Stimulated activated CD4-positive, alpha-beta T cell treated with anti-CD3 and anti-CD28 coated beads, Interleukin-15, amount 100 ng/mL, for 24 hours (primary cell): ENCODE data around the gene C2CD3.

Source experiments
- DNase-seq: peaks from one replicate; pipeline ENCODE4 v3.0.0-alpha.2; 2020

The C2CD3 gene, protein sequence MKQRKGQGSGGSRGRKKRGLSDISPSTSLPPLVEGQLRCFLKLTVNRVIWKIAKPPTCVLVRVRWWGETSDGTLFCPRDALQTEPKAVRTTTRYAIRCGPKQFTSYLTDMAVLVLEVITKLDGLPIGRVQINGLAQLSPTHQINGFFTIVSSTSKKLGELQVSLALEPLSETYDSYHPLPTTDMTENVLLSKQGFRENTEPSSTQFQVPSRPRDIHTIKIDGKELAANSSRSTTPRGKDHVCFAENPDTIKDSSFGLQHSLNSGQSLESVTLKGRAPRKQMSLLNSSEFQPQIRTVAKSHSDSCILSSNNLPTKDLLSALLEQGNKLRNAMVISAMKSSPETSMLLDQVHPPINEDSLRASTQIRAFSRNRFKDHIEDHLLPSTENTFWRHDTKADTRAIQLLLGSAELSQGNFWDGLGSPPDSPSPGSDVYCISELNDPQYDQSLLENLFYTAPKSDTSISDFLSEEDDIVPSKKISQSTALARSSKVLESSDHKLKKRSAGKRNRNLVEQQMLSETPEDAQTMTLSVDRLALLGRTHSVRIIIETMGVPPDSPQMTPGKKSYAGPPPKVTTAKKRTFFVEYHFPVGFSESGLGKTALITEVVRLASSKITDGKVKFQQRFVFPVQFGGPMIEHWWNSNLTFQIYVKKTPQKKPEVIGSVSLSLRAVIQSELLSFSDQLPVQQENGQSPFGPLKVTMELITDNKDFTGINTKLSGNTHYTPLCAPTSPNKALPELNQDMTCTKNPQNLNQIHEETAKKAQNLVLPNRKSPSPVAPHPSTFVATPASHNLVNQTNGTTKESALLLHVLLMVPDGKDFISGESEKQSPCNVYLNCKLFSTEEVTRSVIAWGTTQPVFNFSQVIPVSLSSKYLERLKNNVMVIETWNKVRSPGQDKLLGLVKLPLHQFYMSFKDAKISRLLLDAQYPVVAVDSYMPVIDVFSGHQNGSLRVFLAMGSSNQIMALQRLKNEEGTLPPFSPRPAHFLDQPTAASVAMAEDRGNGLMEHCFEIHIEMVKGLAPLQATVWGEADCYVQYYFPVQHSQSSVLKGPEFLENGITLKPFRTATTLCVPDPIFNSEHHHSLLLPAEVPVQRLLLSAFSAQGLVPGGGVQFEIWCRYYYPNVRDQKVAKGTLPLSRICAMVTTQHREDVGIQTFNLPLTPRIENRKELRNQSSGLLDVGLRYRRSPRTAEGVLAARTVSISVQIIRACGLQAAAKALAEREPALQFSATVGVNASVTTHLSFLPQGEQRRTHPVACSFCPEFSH (N-terminal part only)

GRCh38 chr11:74170694-74171629, at the start of gene C2CD3, which contains the start of gene PPME1:
C2CD3 (minus strand) TSS chr11:74171002; CDS start chr11:74170792, 210 bp downstream.
PPME1 (plus strand) TSS chr11:74171289; CDS start chr11:74171422, 133 bp downstream.
- peak; percentile 98 for DNase-seq

DNA sequence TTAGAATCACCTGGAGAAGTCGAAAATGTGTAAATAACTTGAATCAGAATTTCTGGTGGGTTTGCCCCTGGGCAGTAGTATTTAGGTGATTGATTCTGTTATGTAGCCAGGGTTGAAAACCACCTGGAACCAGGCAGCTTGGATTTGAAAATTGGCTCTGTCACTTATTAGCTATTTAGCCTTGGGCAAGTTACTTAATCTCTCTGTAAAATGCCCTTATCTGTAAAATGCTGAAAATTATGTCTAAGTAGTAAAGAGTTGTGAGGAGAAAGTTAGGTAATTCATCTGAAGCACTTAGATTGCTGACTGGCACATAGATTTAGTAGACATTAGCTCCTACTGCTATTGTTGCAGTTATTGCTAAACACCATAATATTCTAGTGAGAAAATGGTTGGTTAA, 49.6 kb upstream of the C2CD3 start:
- no peak for DNase-seq

DNA sequence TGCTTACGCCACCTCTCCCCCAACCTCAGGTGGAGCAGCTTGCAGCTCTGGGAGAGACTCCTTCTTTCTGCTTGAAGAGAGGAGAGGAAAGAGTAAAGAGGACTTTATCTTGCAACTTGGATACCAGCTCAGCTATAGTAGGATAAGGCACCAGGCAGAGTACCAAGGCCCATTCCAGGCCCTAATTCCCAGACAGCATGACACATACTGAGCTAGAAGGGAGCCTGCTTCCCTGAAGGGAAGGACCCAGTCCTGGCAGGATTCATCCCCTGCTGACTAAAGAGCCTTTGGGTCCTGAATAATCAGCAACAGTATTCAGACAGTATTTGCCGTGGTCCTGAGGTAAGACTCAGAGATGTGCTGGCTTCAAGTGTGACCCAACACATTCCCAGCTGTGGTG, 41.7 kb upstream of the C2CD3 start:
- DNase-seq, result no peak

DNA sequence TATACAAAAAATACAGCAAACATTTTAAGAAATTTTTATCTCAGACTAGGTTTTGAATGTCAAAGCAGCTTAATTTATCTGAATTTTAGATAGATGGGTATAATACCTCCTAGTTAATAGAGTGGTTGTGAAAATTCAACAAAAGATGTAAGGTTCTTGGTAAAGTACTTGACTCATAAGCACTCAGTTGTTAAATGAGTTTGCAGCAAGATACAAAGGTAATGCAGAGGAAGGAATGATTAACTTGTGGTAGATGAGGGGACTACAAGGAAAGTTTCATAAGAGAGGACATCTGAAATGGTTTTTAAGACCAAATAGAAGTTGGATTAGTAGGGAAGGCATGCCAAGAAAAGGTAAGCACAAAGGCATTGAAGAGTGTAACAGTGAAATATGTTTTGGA, 37.7 kb upstream of the C2CD3 start:
- no peak for DNase-seq

DNA sequence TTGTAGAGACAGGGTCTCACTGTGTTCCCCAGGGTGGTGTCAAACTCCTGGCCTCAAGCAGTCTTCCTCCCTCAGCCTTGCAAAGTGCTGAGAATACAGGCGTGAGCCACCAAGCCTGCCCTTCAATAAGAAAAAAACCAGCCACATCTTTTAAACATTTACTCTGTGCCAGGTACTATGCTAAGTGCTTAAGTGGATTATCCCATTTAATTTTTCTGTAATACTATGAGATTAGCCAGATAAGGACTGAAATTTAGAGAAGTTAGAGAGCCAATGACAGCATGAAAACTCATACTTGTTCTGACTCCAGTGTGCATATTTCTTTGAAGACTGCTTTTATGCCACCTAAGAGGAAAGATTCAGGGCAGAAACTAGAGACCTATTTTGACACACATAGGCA, 35.9 kb upstream of the C2CD3 start:
- no peak for DNase-seq

DNA sequence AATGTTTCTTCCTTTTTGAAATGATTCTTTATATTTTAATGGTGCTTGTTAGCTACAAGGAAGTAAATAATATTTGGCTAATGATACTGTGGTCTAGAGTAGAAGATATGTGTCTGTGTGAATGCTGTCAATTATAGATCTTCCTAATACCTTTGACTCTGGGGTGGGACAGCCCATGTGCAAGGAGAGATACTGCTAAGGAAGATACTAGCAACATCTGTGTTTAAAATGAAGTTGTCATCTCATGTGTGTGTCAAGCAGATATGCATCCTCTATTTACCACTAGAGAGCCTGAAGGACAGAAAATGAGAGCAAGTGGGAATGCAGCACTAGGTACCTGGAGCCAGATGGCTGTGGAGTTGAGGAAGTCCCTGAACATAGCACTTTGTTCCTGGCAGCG, 34.4 kb upstream of the C2CD3 start:
- DNase-seq, result no peak

DNA sequence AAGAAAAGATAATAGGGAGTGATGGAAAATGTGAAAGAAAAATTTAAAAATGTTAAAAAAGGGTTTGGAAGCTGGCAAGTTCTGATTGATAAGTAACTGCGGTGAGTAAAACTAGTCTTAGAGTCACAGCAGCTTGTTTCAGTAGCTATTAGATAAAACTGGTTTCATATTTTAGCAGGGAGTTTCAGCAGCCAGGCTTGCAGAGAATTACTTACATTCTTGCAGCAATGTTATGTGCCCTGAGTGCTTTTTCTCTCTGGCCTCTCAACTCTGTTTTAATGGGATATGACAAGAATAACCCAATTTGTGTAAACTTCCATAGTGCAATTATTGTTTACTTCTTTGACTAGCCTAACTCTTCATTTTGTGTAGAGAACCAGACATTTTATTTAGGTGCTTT, 33.9 kb upstream of the C2CD3 start:
- DNase-seq, result no peak

GRCh38 chr11:74203966-74204365, 33.2 kb upstream of the C2CD3 start:
- no peak for DNase-seq

DNA sequence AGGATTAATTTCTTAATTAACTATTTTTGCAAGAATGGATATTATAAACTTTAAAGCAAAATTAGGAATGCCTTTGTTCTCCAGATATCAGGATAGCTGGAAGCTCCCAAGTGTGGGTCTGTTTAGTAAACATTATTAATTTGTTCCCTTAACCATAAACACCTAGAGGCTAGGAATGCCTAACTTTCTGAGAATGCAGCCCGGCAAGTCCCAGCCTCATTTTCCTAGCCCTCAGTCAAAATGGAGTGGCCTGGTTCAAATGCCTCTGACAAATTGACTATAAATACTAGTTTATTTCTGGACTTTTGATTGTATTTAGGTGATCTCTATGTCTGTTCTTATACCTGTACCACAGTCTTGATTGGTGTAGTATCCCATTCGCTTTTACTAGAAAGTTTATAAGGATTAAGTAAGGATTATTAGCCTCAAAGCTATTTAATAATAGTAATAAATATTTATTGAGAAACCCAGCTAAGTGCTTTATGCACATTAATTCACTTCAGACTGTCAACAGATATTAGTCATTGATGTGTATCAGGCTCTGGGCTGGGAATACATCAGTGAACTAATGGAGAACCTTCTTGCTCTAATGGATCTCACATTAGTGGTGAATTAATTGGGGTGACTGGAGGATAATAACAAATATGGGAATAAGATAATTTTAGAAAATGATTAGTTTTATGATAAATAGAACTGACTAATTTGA, 26.1 kb upstream of the C2CD3 start:
- no peak for DNase-seq

DNA sequence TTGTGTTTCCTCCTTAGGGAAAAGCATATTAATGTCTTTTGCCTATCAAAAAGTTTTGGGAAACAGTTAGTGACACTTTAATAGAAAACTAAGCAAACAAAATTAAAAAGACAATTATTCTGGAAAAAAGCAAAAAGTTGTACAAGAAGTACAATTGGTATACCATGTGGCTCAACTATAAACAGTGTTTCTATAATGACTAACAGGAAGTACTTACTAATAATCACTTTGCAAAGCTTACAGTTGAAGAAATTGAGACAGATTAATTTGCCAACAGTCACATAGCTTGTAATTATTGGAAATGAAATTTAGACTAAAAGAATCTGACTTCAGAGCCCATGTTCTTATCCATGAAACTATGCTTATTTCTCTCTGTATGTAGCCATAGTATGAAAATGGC, 25.0 kb upstream of the C2CD3 start:
- DNase-seq, result no peak

GRCh38 chr11:74185695-74186094, 14.9 kb upstream of the C2CD3 start:
- no peak for DNase-seq

DNA sequence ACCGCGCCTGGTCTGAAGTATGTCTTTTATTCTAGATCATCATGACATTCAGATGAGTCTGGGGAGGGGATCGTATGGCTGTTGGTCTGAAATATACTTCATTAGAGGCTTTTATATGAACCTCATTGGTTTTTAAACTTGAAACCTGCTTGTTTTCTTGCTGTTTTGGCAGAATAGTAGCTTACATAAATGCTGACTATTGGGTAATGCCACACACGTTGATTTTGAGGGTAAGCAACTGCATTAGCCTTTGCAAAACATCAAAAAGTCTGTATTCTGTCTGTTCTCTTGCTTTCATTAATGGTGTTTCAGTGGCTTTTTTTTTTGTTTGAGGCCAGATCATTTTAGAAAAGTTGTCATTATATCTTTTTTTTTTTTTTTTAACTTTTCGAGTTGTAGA, 14.5 kb upstream of the C2CD3 start:
- DNase-seq, result no peak

DNA sequence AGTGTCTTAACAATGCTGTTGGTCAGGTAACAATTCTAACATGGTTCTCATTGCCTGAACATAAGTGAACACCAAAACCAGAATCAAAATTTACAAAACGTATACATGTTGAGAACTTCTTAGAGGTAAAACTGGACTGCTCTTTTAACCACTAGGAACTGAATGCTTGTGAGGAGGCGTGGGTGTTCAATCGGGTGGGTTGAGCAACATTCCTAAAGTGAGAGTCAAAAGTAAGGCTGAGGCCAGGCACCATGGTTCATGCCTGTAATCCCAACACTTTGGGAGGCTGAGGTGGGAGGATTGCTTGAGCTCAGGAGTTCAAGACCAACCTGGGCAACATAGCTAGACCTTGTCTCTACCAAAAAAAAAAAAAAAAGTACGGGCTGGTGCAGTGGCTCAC, 11.8 kb upstream of the C2CD3 start:
- no peak for DNase-seq

GRCh38 chr11:74179234-74180052, 8.6 kb upstream of the C2CD3 start:
- DNase-seq, result no peak

GRCh38 chr11:74175920-74176319, 5.1 kb upstream of the C2CD3 start:
- DNase-seq, result no peak

DNA sequence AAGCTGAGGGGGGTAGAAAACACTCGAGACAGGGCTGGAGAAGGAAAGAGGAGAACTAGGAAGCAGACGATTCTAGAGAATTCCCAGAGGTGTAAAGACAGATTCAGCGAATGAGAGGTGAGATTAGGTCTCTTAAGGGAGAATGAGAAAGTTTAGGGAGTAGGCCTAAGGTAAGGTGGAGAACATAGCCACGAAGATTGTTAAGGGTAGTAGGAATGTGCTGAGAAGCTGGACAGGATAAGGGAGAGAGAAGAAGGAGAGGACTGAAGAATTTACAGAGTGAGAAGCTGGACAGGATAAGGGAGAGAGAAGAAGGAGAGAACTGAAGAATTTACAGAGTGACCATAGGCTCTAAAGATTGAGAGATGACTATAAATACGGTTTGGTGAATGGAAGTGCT, 1.2 kb upstream of the C2CD3 start:
- DNase-seq, result no peak

- DNase-seq, result no peak
Measured at GRCh38 chr11:74171630-74171968, 797 bp upstream of the C2CD3 start.

DNA sequence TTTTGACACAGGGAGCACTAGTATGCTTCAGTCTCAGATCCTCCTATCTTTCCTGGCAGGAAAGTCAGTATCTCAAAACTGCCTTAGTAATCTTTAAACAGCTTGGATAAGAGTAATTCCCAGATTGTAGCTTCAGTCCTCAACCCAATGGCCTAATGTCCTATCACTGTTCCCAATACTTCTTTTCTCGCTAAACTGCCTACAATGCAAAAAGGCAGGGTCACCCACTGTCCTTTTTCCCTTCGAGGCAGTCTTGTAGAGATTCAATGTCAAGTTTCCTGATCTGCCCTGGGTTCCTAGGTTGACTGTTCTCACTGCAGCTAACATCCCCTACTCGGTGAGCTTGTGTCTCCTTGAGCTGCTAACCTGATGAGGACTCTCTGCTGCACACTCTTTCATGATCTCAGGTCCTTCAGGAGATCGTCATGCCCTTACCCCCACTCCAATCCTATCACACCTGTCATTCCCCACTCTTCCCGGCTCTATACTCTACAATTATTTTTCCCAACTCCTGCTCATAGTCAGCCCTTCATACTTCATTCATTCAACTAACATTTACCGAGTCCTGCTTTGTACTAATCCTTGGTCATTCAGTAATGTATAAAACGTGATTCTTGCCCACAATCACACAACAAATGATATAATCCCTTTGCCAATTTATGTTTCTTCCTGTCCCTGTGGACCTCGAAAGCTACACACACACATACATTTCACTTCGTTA, 904 bp downstream of the C2CD3 start:
- no peak for DNase-seq

- DNase-seq, result no peak
Measured at GRCh38 chr11:74168838-74169237, 2.0 kb downstream of the C2CD3 start.
